OCI-LY7 (cell line): ENCODE data around the gene KRTAP2-2. TPM values are rescaled to one million over a fixed set of nuclear protein-coding genes. Genes with fewer than 3 reads are reported as not detected.
"Not testable (repeated sequence)": the region's sequence is repeated elsewhere in the genome, so short reads cannot be mapped to it uniquely, and the experiment has no call there.

Experiments
- BruUV-seq: library from RNA; stranded (reverse); fragments of 400-500 nt; replicated peaks from 2 replicates; lab custom pipeline; 2021; lab: Mats Ljungman, UMichigan
- CTCF ChIA-PET: fragments of 300-600 bp; sonication (Branson Sonifier 250); formaldehyde crosslinking; loops from one replicate; lab custom pipeline; 2022; ENCODE audit warnings: antibody characterized with exemption; ENCODE audit not compliant: unreplicated experiment; lab: Charles Lee
- POLR2A ChIA-PET: fragments of 300-600 bp; sonication (Branson Sonifier 250); formaldehyde crosslinking; loops from one replicate; lab custom pipeline; 2022; ENCODE audit warnings: antibody characterized with exemption; lab: Charles Lee
- DNase-seq: peaks from one replicate; pipeline ENCODE4 v3.0.0-alpha.2; 2015; ENCODE audit warnings: low spot score
- H2AFZ ChIP-seq: fragments of 200-600 bp; sonication (generic), shearing (Covaris generic); 2 replicates; pipeline ENCODE4 v1.6.1; 2014; ENCODE audit warnings: mild to moderate bottlenecking, antibody characterized with exemption, low read length, moderate library complexity
- H3K27ac ChIP-seq: fragments of 200-600 bp; sonication (generic); 2 replicates; pipeline ENCODE4 v1.5.1; 2014; ENCODE audit warnings: mixed run types, low read depth, mild to moderate bottlenecking, moderate library complexity, low read length, inconsistent platforms; ENCODE audit not compliant: poor library complexity, severe bottlenecking
- H3K36me3 ChIP-seq: fragments of 200-600 bp; sonication (generic); 2 replicates; pipeline ENCODE4 v1.6.1; 2014; ENCODE audit warnings: mild to moderate bottlenecking, antibody characterized with exemption, low read length, moderate library complexity, mixed read lengths; ENCODE audit not compliant: insufficient read depth
- H3K4me1 ChIP-seq: fragments of 200-600 bp; sonication (generic); 2 replicates; pipeline ENCODE4 v1.5.1; 2014; ENCODE audit warnings: mild to moderate bottlenecking, low read length; ENCODE audit not compliant: insufficient read depth, poor library complexity, severe bottlenecking
- H3K4me2 ChIP-seq: fragments of 200-600 bp; sonication (generic); 2 replicates; pipeline ENCODE4 v1.6.1; 2014; ENCODE audit warnings: mild to moderate bottlenecking, low read length
- H3K4me3 ChIP-seq: fragments of 200-600 bp; sonication (generic); 2 replicates; pipeline ENCODE4 v1.5.1; 2014; ENCODE audit warnings: mild to moderate bottlenecking, low read depth, low read length; ENCODE audit not compliant: poor library complexity, severe bottlenecking
- H3K79me2 ChIP-seq: fragments of 200-600 bp; sonication (generic); 2 replicates; pipeline ENCODE4 v1.6.1; 2016; ENCODE audit warnings: low read depth, mild to moderate bottlenecking, low read length, moderate library complexity, mixed read lengths; ENCODE audit not compliant: insufficient read depth
- H3K9me2 ChIP-seq: fragments of 200-600 bp; sonication (generic); 2 replicates; pipeline ENCODE4 v1.6.1; 2016; ENCODE audit warnings: mild to moderate bottlenecking, low read length, mixed read lengths; ENCODE audit not compliant: insufficient read depth
- H3K9me3 ChIP-seq: fragments of 200-600 bp; sonication (generic); 2 replicates; pipeline ENCODE4 v1.6.1; 2014; ENCODE audit warnings: mild to moderate bottlenecking, mixed run types, low read length, mixed read lengths
- H4K20me1 ChIP-seq: fragments of 200-600 bp; sonication (generic); 2 replicates; pipeline ENCODE4 v1.6.1; 2014; ENCODE audit warnings: mild to moderate bottlenecking, antibody characterized with exemption, low read length, moderate library complexity, mixed read lengths; ENCODE audit not compliant: insufficient read depth
- EZH2phosphoT487 ChIP-seq: fragments of 200-600 bp; sonication (generic); IDR thresholded peaks from 2 replicates; pipeline ENCODE4 v1.6.1; 2018; ENCODE audit warnings: low read depth, borderline replicate concordance, mild to moderate bottlenecking, mixed run types, antibody characterized with exemption, low read length, moderate library complexity, mixed read lengths
- intact Hi-C: fragments of 100-400 bp; cut with micrococcal nuclease; formaldehyde crosslinking; loops from one replicate; pipeline ENCODE4 v1.10.0; 2022; ENCODE audit not compliant: unreplicated experiment
- total RNA-seq, 2 experiments: library from RNA; depleted of rRNA in 1 of 2; stranded (reverse); fragments of >200 nt in 1 of 2; shearing (Covaris generic) in 1 of 2; gene quantifications; 2 replicates each; pipeline ENCODE4 v1.2.3, GENCODE V29; 2014 to 2022
- TF ChIP-seq, protein P1 (sequence below): fragments of 200-600 bp; sonication (generic); conservative IDR thresholded peaks from 2 replicates; pipeline ENCODE4 v1.5.1; 2014; ENCODE audit warnings: mild to moderate bottlenecking, antibody characterized with exemption, low read length, moderate library complexity, mixed read lengths

The KRTAP2-2 gene
- total RNA-seq, 2 experiments from 2014 or later, result not detected

DNA sequence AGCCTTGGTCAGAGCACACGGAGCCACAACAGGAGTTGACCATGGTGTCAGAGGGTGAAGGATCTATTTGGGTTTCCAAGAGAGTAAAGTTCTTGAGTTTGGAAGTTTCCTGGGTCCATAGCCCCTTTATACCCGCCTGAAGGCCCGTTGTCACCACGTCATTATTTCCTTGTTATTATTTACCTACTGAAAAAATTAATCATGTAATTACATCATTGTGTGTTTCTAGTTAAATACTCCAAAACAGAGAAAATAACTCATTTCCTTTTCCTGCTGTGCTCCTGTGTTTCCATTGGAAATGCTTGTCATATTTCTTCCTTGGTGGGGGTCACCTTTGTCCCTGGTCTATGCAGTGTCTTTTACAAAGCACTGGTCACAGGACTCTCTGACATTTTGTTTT lies 43.0 kb upstream of the KRTAP2-2 start, which contains the start of gene KRTAP4-8:
Gene KRTAP4-8, minus strand, starts transcription at position 101 of the 400 bp plus-strand sequence. Its CDS starts 58 bp downstream, at position 43.
- no peak within 1 kb of the TSS for H3K4me3 ChIP-seq
- no peak for DNase-seq
- no TSS peak for BruUV-seq
- H2AFZ ChIP-seq, result no peak within 1 kb of the TSS
- TF ChIP-seq, protein P1, sequence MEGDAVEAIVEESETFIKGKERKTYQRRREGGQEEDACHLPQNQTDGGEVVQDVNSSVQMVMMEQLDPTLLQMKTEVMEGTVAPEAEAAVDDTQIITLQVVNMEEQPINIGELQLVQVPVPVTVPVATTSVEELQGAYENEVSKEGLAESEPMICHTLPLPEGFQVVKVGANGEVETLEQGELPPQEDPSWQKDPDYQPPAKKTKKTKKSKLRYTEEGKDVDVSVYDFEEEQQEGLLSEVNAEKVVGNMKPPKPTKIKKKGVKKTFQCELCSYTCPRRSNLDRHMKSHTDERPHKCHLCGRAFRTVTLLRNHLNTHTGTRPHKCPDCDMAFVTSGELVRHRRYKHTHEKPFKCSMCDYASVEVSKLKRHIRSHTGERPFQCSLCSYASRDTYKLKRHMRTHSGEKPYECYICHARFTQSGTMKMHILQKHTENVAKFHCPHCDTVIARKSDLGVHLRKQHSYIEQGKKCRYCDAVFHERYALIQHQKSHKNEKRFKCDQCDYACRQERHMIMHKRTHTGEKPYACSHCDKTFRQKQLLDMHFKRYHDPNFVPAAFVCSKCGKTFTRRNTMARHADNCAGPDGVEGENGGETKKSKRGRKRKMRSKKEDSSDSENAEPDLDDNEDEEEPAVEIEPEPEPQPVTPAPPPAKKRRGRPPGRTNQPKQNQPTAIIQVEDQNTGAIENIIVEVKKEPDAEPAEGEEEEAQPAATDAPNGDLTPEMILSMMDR, result no peak
- no peak for TF ChIP-seq EZH2phosphoT487
- H3K79me2 ChIP-seq, result no peaks in the 10 kb centered on the region
- POLR2A ChIA-PET, result no interaction called here
- H3K27ac ChIP-seq, result no peak within 1 kb of the TSS
- no peaks in the 10 kb centered on the region for H4K20me1 ChIP-seq
- CTCF ChIA-PET, result no interaction called here
- intact Hi-C loops, result no loop called here
- no peak within 1 kb of the TSS for H3K4me2 ChIP-seq
- H3K4me1 ChIP-seq, result no peaks in the 10 kb centered on the region
- H3K36me3 ChIP-seq, result no peaks in the 10 kb centered on the region
- no peaks in the 10 kb centered on the region for H3K9me2 ChIP-seq
- no peaks in the 10 kb centered on the region for H3K9me3 ChIP-seq

- no peaks in the 10 kb centered on the region for H3K79me2 ChIP-seq
- CTCF ChIA-PET, result no interaction called here
- BruUV-seq, result no TSS peak
- no peak for TF ChIP-seq EZH2phosphoT487
- TF ChIP-seq, protein P1, result no peak
- H3K9me2 ChIP-seq, result no peaks in the 10 kb centered on the region
- intact Hi-C loops, result no loop called here
- no peaks in the 10 kb centered on the region for H3K4me1 ChIP-seq
- H4K20me1 ChIP-seq, result no peaks in the 10 kb centered on the region
- POLR2A ChIA-PET, result no interaction called here
- no peak overlapping the region for H3K4me2 ChIP-seq
- no peak overlapping the region for H2AFZ ChIP-seq
- H3K9me3 ChIP-seq, result no peaks in the 10 kb centered on the region
- no peak overlapping the region for H3K4me3 ChIP-seq
- DNase-seq, result no peak
- no peaks in the 10 kb centered on the region for H3K36me3 ChIP-seq
- H3K27ac ChIP-seq, result no peak overlapping the region
These were observed 41.0 kb upstream of the KRTAP2-2 start for GRCh38 chr17:41096055-41096454.

- POLR2A ChIA-PET, H3K9me2 ChIP-seq, H3K4me2 ChIP-seq, H3K4me3 ChIP-seq, H4K20me1 ChIP-seq, H2AFZ ChIP-seq, BruUV-seq, intact Hi-C loops, CTCF ChIA-PET, H3K4me1 ChIP-seq, H3K36me3 ChIP-seq, H3K9me3 ChIP-seq, H3K79me2 ChIP-seq, DNase-seq, H3K27ac ChIP-seq: not testable (repeated sequence)
These were observed 33.8 kb upstream of the KRTAP2-2 start for GRCh38 chr17:41088760-41089352.

DNA sequence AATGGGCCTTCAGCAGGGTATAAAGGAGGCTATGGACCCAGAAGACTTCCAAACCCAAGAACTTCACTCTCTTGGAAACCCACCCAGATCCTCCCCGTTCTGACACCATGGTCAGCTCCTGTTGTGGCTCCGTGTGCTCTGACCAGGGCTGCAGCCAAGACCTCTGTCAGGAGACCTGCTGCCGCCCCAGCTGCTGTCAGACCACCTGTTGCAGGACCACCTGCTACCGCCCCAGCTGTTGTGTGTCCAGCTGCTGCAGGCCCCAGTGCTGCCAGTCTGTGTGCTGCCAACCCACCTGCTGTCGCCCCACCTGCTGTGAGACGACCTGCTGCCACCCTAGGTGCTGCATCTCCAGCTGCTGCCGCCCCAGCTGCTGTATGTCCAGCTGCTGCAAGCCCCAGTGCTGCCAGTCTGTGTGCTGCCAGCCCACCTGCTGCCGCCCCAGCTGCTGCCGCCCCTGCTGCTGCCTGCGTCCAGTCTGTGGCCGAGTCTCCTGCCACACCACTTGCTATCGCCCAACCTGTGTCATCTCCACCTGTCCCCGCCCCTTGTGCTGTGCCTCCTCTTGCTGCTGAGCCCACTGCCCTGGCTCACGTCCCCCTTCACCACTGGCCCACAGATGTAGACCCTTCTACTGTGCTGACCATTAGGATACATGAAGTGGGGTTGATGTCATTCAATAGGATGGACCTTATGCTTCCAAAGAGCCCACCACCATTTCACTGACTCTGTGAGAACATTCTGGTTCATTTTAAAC lies 29.2 kb upstream of the KRTAP2-2 start, which contains the start of gene KRTAP4-7:
Gene KRTAP4-7, plus strand, starts transcription at position 51 of the 757 bp plus-strand sequence. Its CDS starts 57 bp downstream, at position 108.
- H3K9me2 ChIP-seq, H3K79me2 ChIP-seq, H3K4me2 ChIP-seq, H2AFZ ChIP-seq, intact Hi-C loops, DNase-seq, H3K36me3 ChIP-seq, POLR2A ChIA-PET, H4K20me1 ChIP-seq, H3K4me1 ChIP-seq, CTCF ChIA-PET, BruUV-seq, H3K4me3 ChIP-seq, H3K27ac ChIP-seq, H3K9me3 ChIP-seq: not testable (repeated sequence)

- H3K9me2 ChIP-seq, intact Hi-C loops, H3K9me3 ChIP-seq, POLR2A ChIA-PET, H3K4me2 ChIP-seq, BruUV-seq, H2AFZ ChIP-seq, H3K4me1 ChIP-seq, H3K79me2 ChIP-seq, H4K20me1 ChIP-seq, H3K36me3 ChIP-seq, H3K4me3 ChIP-seq, DNase-seq, CTCF ChIA-PET, H3K27ac ChIP-seq: not testable (repeated sequence)
These were observed 28.4 kb upstream of the KRTAP2-2 start for GRCh38 chr17:41083427-41083826.
